SK-N-SH (cell line): ENCODE measurements around the gene TBXA2R. TPM values are rescaled to one million over a fixed set of nuclear protein-coding genes. Genes with fewer than 3 reads are reported as not detected.

Experiments used
- CTCF ChIA-PET: fragments of 300-600, 350-600 bp; formaldehyde crosslinking; extraction: SDS; loops from one replicate; lab custom pipeline; 2021; lab: Yijun Ruan, JAX
- POLR2A ChIA-PET: fragments of 350-600 bp; sonication (Branson Sonifier 250); formaldehyde crosslinking; extraction: SDS; loops from one replicate; lab custom pipeline; 2020; ENCODE audit warnings: antibody characterized with exemption, inconsistent platforms; lab: Yijun Ruan, JAX
- DNase-seq: peaks from one replicate; pipeline ENCODE4 v3.0.0; 2012
- H2AFZ ChIP-seq: fragments of 200-600 bp; sonication (generic); 2 replicates; pipeline ENCODE4 v1.8.1; 2016; ENCODE audit warnings: antibody characterized with exemption, mild to moderate bottlenecking, low read depth
- H3F3A ChIP-seq: fragments of 200-600 bp; sonication (generic); replicated peaks from 2 replicates; pipeline ENCODE3; 2016; ENCODE audit warnings: antibody characterized with exemption, mild to moderate bottlenecking; ENCODE audit not compliant: insufficient read depth
- H3K27ac ChIP-seq, 2 experiments: fragments of 200-500 bp in 1 of 2; fragments of 200-600 bp in 1 of 2; sonication (Bioruptor generic) in 1 of 2; sonication (generic), shearing (Covaris generic) in 1 of 2; 2 replicates each; pipeline versions ENCODE4 v1.5.1 to v1.6.1; 2014 to 2016; ENCODE audit warnings: low read depth in 2 of 2, inconsistent platforms in 1 of 2, low read length in 1 of 2, mild to moderate bottlenecking in 1 of 2, mixed read lengths in 1 of 2
- H3K27me3 ChIP-seq: fragments of 200-600 bp; sonication (generic), shearing (Covaris generic); 2 replicates; pipeline ENCODE4 v1.6.1; 2016; ENCODE audit warnings: mixed run types; ENCODE audit not compliant: insufficient read depth
- H3K36me3 ChIP-seq, 2 experiments: fragments of 200-500 bp in 1 of 2; fragments of 200-600 bp in 1 of 2; sonication (Bioruptor generic) in 1 of 2; sonication (generic) in 1 of 2; replicated peaks in 1 of 2; 2 replicates each; pipeline versions ENCODE3 to v1.5.1; 2014 to 2016; ENCODE audit warnings: low read length in 1 of 2, mild to moderate bottlenecking in 1 of 2; ENCODE audit not compliant: insufficient read depth in 2 of 2, control insufficient read depth in 1 of 2
- H3K4me1 ChIP-seq, 2 experiments: fragments of 200-500 bp in 1 of 2; fragments of 200-600 bp in 1 of 2; sonication (Bioruptor generic) in 1 of 2; sonication (generic), shearing (Covaris generic) in 1 of 2; 2 replicates each; pipeline versions ENCODE4 v1.5.1 to v1.6.1; 2014 to 2016; ENCODE audit warnings: low read depth in 1 of 2, low read length in 1 of 2, mixed run types in 1 of 2; ENCODE audit not compliant: insufficient read depth in 2 of 2, control insufficient read depth in 1 of 2
- H3K4me2 ChIP-seq: fragments of 200-600 bp; sonication (generic), shearing (Covaris generic); 2 replicates; pipeline ENCODE4 v1.6.1; 2017; ENCODE audit warnings: mixed run types
- H3K4me3 ChIP-seq, 2 experiments: fragments of 200-500 bp in 1 of 2; fragments of 200-600 bp in 1 of 2; sonication (Bioruptor generic) in 1 of 2; sonication (generic), shearing (Covaris generic) in 1 of 2; 2 replicates each; pipeline versions ENCODE4 v1.5.1 to v1.8.1; 2014 to 2016; ENCODE audit warnings: low read depth in 2 of 2, inconsistent platforms in 1 of 2, low read length in 1 of 2, mild to moderate bottlenecking in 1 of 2, mixed read lengths in 1 of 2, moderate library complexity in 1 of 2
- H3K79me2 ChIP-seq: fragments of 200-600 bp; sonication (generic); 2 replicates; pipeline ENCODE4 v1.8.1; 2017; ENCODE audit warnings: mild to moderate bottlenecking; ENCODE audit not compliant: insufficient read depth
- H3K9ac ChIP-seq: fragments of 200-600 bp; sonication (generic); 2 replicates; pipeline ENCODE4 v1.6.1; 2017; ENCODE audit warnings: mixed run types
- H3K9me2 ChIP-seq: fragments of 200-600 bp; sonication (generic); 2 replicates; pipeline ENCODE4 v1.6.1; 2017; ENCODE audit warnings: mixed run types
- H3K9me3 ChIP-seq: fragments of 200-600 bp; sonication (generic); 2 replicates; pipeline ENCODE4 v1.6.1; 2017; ENCODE audit warnings: mixed run types, mild to moderate bottlenecking, moderate library complexity
- H4K20me1 ChIP-seq: fragments of 200-600 bp; sonication (generic); 2 replicates; pipeline ENCODE4 v1.6.1; 2017; ENCODE audit warnings: mild to moderate bottlenecking, mixed run types; ENCODE audit not compliant: insufficient read depth
- CHD2 ChIP-seq: fragments of 150-350 bp; IDR thresholded peaks from 2 replicates; pipeline ENCODE4 v1.6.1; 2018; ENCODE audit warnings: low read length; ENCODE audit not compliant: partially characterized antibody
- ELF1 ChIP-seq: IDR thresholded peaks from 2 replicates; pipeline ENCODE4 v1.4.0; 2012
- EP300 ChIP-seq, 2 experiments: IDR thresholded peaks; 2 replicates each; pipeline versions ENCODE4 v1.4.0 to v1.6.1; 2012; ENCODE audit warnings: borderline replicate concordance in 1 of 2, low read depth in 1 of 2, low read length in 1 of 2
- FOXM1 ChIP-seq: IDR thresholded peaks from 2 replicates; pipeline ENCODE4 v1.4.0; 2012; ENCODE audit warnings: low read depth, mild to moderate bottlenecking
- GATA2 ChIP-seq: sonication (generic); formaldehyde crosslinking; IDR thresholded peaks from 2 replicates; pipeline ENCODE4 v1.5.0; 2020; ENCODE audit warnings: mild to moderate bottlenecking, missing genetic modification reagents
- JUND ChIP-seq: IDR thresholded peaks from 2 replicates; pipeline ENCODE4 v1.4.0; 2012
- MXI1 ChIP-seq: IDR thresholded peaks from 2 replicates; pipeline ENCODE4 v1.6.1; 2012; ENCODE audit warnings: mild to moderate bottlenecking, low read depth, low read length, improper control_type of control experiment
- POLR2AphosphoS5 ChIP-seq: IDR thresholded peaks from 2 replicates; pipeline ENCODE4 v1.6.1; 2012; ENCODE audit warnings: low read depth, low read length
- RCOR1 ChIP-seq: fragments of 150-350 bp; IDR thresholded peaks from 2 replicates; pipeline ENCODE4 v1.6.1; 2017; ENCODE audit warnings: antibody characterized with exemption, low read length
- RFX5 ChIP-seq: IDR thresholded peaks from 2 replicates; pipeline ENCODE4 v1.6.1; 2012; ENCODE audit warnings: mild to moderate bottlenecking, improper control_type of control experiment, low read length
- TCF12 ChIP-seq: IDR thresholded peaks from 2 replicates; pipeline ENCODE4 v1.4.0; 2012
- TEAD4 ChIP-seq: IDR thresholded peaks from 2 replicates; pipeline ENCODE4 v1.4.0; 2012; ENCODE audit warnings: mild to moderate bottlenecking, borderline replicate concordance; ENCODE audit not compliant: insufficient read depth
- YY1 ChIP-seq: IDR thresholded peaks from 2 replicates; pipeline ENCODE4 v1.4.0; 2012; ENCODE audit warnings: low read depth, mild to moderate bottlenecking
- WGBS: methylation state at CpG from one replicate; pipeline ENCODE4 v1.1.6; 2017; ENCODE audit warnings: low lambda C conversion rate; 5-methylcytosine and 5-hydroxymethylcytosine counted together
- polyA plus RNA-seq, 3 experiments: library from polyadenylated mRNA; depleted of rRNA; stranded (reverse); fragments of >200 nt; gene quantifications; 2 replicates each; pipeline ENCODE4 v1.2.3, GENCODE V29; 2012
- TF ChIP-seq, protein P1 (sequence below): fragments of 150-350 bp; IDR thresholded peaks from 2 replicates; pipeline ENCODE4 v1.6.1; 2016; ENCODE audit warnings: mild to moderate bottlenecking, low read depth, low read length
- TF ChIP-seq, protein P2 (sequence below): fragments of 200-600 bp; sonication (generic); IDR thresholded peaks from 2 replicates; pipeline ENCODE4 v1.6.1; 2017; ENCODE audit warnings: antibody characterized with exemption, mild to moderate bottlenecking, moderate library complexity
- TF ChIP-seq, protein P3 (sequence below): IDR thresholded peaks from 2 replicates; pipeline ENCODE4 v1.4.0; 2012; ENCODE audit warnings: low read depth, borderline replicate concordance
- TF ChIP-seq, protein P4 (sequence below): IDR thresholded peaks from 2 replicates; pipeline ENCODE4 v1.4.0; 2012; ENCODE audit warnings: low read depth, borderline replicate concordance
- TF ChIP-seq, protein P5 (sequence below): IDR thresholded peaks from 2 replicates; pipeline ENCODE4; 2012

Gene TBXA2R
- polyA plus RNA-seq, 1 of the 3 experiments (the other 2 are of a cell fraction) = 0.92 TPM

DNA sequence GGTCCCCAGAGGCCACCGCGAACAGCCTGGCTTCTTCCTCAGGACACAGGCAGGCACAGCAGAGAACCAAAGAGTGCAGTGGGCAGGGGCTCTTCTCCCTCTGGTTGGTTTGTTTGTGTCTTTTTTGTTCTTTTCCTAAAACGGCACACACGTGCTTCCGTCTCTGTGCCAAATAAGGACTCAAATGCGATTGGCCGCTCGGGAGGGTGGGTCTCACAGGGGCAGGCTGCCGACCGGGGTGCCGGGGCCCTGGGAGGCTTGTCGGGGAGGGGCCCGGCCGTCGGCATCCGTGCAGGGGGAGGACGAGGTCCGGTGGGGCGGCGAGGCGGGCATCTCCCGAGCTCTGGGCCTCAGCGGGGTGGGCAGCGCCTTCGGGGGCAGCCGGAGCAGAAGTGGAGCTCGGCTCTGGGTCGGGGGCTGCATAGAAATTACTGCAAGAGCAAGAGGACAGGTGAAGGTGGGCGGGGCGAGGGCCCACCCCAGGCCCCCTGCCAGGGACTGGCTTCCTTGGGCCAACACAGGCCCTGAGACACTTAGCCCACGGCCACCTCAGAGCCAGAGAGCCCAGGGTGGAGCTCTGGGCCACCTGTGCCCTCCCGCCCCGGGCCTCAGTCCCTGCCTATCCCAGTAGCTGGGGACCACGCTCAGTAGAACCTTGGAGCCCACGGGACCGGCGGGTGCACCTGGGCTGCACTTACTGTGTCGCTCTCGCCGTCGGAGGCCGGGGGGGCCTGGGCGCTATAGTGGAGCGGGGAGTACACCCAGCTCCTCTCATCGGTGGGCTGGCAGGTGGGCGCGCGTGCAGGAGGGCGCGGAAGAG is 26.3 kb upstream of the TBXA2R start:
- TF ChIP-seq FOXM1 = no peak
- TF ChIP-seq GATA2 = no peak
- TF ChIP-seq, protein P1, sequence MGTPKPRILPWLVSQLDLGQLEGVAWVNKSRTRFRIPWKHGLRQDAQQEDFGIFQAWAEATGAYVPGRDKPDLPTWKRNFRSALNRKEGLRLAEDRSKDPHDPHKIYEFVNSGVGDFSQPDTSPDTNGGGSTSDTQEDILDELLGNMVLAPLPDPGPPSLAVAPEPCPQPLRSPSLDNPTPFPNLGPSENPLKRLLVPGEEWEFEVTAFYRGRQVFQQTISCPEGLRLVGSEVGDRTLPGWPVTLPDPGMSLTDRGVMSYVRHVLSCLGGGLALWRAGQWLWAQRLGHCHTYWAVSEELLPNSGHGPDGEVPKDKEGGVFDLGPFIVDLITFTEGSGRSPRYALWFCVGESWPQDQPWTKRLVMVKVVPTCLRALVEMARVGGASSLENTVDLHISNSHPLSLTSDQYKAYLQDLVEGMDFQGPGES = no peak
- TF ChIP-seq, protein P2, sequence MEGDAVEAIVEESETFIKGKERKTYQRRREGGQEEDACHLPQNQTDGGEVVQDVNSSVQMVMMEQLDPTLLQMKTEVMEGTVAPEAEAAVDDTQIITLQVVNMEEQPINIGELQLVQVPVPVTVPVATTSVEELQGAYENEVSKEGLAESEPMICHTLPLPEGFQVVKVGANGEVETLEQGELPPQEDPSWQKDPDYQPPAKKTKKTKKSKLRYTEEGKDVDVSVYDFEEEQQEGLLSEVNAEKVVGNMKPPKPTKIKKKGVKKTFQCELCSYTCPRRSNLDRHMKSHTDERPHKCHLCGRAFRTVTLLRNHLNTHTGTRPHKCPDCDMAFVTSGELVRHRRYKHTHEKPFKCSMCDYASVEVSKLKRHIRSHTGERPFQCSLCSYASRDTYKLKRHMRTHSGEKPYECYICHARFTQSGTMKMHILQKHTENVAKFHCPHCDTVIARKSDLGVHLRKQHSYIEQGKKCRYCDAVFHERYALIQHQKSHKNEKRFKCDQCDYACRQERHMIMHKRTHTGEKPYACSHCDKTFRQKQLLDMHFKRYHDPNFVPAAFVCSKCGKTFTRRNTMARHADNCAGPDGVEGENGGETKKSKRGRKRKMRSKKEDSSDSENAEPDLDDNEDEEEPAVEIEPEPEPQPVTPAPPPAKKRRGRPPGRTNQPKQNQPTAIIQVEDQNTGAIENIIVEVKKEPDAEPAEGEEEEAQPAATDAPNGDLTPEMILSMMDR = no peak
- no peak for TF ChIP-seq MXI1
- no peak for TF ChIP-seq RCOR1
- no peak for TF ChIP-seq TCF12
- TF ChIP-seq, protein P3, sequence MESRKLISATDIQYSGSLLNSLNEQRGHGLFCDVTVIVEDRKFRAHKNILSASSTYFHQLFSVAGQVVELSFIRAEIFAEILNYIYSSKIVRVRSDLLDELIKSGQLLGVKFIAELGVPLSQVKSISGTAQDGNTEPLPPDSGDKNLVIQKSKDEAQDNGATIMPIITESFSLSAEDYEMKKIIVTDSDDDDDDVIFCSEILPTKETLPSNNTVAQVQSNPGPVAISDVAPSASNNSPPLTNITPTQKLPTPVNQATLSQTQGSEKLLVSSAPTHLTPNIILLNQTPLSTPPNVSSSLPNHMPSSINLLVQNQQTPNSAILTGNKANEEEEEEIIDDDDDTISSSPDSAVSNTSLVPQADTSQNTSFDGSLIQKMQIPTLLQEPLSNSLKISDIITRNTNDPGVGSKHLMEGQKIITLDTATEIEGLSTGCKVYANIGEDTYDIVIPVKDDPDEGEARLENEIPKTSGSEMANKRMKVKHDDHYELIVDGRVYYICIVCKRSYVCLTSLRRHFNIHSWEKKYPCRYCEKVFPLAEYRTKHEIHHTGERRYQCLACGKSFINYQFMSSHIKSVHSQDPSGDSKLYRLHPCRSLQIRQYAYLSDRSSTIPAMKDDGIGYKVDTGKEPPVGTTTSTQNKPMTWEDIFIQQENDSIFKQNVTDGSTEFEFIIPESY = no peak
- Histone ChIP-seq H3K9me2 (no peaks in the 10 kb centered on the region), H3K4me2 (no peak overlapping the region), H3K9me3 (no peaks in the 10 kb centered on the region), H3K27me3 (no peaks in the 10 kb centered on the region), H3K36me3 (peaks cover 0 to 15% of the 10 kb centered on the region in 2 experiments), H3K27ac (no peak overlapping the region), H3K79me2 (no peaks in the 10 kb centered on the region), H3K9ac (no peak overlapping the region), H3F3A (peaks cover 3% of the 10 kb centered on the region), H3K4me1 (no peaks in the 10 kb centered on the region), H3K4me3 (no peak overlapping the region), H2AFZ (no peak overlapping the region), H4K20me1 (no peaks in the 10 kb centered on the region)
- no peak for DNase-seq
- ChIA-PET POLR2A (no interaction called here), CTCF (interaction anchor here (1.0 to 1.6 kb wide), 3 partner anchors 11 to 75 kb away, joined by 3 to 4 read pairs (median 3); no protein-coding TSS in a partner anchor)
- 90% methylated on average over 31 of the region's 50 CpGs for WGBS

DNA sequence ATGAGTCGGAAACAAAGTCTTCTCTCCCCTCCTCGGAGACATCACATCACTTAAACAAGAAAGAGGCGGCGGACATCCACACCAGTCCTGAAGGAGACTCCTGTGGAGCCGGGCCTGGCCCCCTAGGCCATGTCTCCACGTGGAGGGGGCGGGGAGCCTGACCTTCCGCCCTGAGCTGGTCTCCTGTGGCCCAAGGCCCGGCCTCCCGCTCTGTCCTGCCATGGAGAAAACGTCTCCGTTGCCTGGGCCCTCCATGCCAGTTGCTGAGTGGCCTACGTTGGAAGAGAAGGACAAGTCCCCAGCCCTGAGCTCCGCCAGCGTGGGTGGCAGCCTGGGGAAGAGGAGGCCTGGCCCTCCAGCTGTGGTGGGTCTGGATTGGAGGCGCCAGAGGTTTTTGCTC is 25.4 kb upstream of the TBXA2R start:
- POLR2A ChIA-PET = no interaction called here
- Histone ChIP-seq H3K4me2 (no peak overlapping the region), H3K4me3 (no peak overlapping the region), H3K9me2 (no peaks in the 10 kb centered on the region), H3K36me3 (peaks cover 0 to 13% of the 10 kb centered on the region in 2 experiments), H3K79me2 (no peaks in the 10 kb centered on the region), H4K20me1 (no peaks in the 10 kb centered on the region), H3K9ac (no peak overlapping the region), H3K27ac (no peak overlapping the region), H3K27me3 (no peaks in the 10 kb centered on the region), H3K4me1 (peaks cover 0 to 3% of the 10 kb centered on the region in 2 experiments; a peak in 1 of 4 replicates), H2AFZ (no peak overlapping the region), H3K9me3 (no peaks in the 10 kb centered on the region), H3F3A (peaks cover 8% of the 10 kb centered on the region)
- WGBS = 93% methylated on average over 3 of the region's 16 CpGs
- DNase-seq = no peak
- CTCF ChIA-PET = interaction anchor here (1.0 to 1.6 kb wide), 2 partner anchors 34 to 74 kb away, joined by 3 read pairs; no protein-coding TSS in a partner anchor
- TF ChIP-seq RCOR1 = no peak
- TF ChIP-seq, protein P4, sequence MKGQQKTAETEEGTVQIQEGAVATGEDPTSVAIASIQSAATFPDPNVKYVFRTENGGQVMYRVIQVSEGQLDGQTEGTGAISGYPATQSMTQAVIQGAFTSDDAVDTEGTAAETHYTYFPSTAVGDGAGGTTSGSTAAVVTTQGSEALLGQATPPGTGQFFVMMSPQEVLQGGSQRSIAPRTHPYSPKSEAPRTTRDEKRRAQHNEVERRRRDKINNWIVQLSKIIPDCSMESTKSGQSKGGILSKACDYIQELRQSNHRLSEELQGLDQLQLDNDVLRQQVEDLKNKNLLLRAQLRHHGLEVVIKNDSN = no peak
- no peak for TF ChIP-seq ELF1
- TF ChIP-seq GATA2 = no peak
- no peak for TF ChIP-seq CHD2
- no peak for TF ChIP-seq YY1
- TF ChIP-seq POLR2AphosphoS5 = no peak
- no peak for TF ChIP-seq RFX5
- TF ChIP-seq, protein P1 = no peak
- no peak for TF ChIP-seq TEAD4
- no peak for TF ChIP-seq JUND
- no peak for TF ChIP-seq EP300 (IDR thresholded peaks at IDR 0.05; ENCODE audit: borderline replicate concordance in 1 of 2, low read depth in 1 of 2, low read length in 1 of 2)
- TF ChIP-seq, protein P5, sequence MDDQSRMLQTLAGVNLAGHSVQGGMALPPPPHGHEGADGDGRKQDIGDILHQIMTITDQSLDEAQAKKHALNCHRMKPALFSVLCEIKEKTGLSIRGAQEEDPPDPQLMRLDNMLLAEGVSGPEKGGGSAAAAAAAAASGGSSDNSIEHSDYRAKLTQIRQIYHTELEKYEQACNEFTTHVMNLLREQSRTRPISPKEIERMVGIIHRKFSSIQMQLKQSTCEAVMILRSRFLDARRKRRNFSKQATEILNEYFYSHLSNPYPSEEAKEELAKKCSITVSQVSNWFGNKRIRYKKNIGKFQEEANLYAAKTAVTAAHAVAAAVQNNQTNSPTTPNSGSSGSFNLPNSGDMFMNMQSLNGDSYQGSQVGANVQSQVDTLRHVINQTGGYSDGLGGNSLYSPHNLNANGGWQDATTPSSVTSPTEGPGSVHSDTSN = no peak
